HG02943 (cell line): ENCODE data around the gene HSPA5.
"Not testable (repeated sequence)": the region's sequence is repeated elsewhere in the genome, so short reads cannot be mapped to it uniquely, and the experiment has no call there.

Experiments used
- ATAC-seq: cut with Tn5 transposase; IDR thresholded peaks from one replicate; pipeline ENCODE4 v1.9.1; 2021; ENCODE audit warnings: mild to moderate bottlenecking, low read depth, moderate library complexity; ENCODE audit not compliant: unreplicated experiment

Gene HSPA5

DNA sequence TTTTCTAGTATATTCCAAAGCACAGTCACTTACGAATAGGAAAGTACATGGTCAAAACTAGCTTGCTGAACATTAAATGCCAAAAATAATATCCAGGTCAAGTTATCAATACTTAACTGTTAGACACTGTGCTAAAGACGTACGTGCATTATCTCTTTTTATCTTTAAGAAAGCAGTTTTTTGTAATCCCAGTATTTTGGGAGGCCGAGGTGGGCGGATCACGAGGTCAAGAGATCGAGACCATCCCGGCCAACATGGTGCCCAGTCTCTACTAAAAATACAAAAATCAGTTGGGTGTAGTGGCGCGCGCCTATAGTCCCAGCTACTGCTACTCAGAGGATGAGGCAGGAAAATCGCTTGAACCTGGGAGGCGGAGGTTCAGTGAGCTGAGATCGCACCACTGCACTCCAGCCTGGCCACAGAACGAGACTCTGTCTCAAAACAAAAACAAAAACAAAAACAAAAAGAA, 2.7 kb upstream of the HSPA5 start:
- no peak for ATAC-seq

- peak; percentile 11 for ATAC-seq
Observed at GRCh38 chr9:125241863-125242739, 958 bp upstream of the HSPA5 start.

- ATAC-seq = no peak
Observed at GRCh38 chr9:125240649-125240999, 519 bp downstream of the HSPA5 start.

DNA sequence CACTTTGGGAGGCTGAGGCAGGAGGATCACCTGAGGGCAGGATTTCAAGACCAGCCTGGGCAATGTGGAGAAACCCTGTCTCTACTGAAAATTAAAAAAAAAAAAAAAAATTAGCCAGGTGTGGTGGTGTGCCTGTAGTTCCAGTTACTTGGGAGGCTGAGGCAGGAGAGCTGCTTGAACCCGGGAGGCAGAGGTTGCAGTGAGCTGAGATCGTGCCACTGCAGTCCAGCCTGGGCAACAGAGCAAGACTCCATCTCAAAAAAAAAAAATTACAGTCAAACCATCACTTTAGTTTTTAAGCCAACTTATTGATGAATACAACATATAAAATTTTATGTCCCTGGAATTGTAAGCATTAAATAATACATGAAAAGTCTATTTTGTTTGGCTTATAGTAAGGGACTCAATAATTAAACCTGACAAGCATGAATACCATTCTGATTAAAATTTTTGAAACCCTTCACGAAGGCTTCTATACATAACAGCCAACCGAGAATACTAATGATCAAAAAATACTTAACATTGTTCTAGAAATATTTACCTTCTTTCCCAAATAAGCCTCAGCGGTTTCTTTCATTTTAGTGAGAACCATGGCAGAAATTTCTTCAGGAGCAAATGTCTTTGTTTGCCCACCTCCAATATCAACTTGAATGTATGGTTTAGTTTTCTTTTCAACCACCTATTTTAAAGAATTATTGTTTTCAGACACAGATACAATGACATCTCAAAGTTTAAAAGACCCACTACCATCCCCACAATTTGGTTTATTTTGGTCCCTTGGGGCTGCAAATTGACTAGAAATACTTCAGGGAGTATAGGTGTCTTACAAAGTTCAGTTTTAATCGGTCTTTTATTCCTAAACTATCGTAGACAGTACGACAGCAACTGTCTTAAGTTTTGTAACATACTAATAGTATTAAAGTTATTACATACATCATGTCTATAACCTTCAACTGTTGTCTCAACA, 1.2 kb downstream of the HSPA5 start:
- ATAC-seq = no peak

GRCh38 chr9:125238915-125239446, 2.2 kb downstream of the HSPA5 start:
- ATAC-seq = no peak

DNA sequence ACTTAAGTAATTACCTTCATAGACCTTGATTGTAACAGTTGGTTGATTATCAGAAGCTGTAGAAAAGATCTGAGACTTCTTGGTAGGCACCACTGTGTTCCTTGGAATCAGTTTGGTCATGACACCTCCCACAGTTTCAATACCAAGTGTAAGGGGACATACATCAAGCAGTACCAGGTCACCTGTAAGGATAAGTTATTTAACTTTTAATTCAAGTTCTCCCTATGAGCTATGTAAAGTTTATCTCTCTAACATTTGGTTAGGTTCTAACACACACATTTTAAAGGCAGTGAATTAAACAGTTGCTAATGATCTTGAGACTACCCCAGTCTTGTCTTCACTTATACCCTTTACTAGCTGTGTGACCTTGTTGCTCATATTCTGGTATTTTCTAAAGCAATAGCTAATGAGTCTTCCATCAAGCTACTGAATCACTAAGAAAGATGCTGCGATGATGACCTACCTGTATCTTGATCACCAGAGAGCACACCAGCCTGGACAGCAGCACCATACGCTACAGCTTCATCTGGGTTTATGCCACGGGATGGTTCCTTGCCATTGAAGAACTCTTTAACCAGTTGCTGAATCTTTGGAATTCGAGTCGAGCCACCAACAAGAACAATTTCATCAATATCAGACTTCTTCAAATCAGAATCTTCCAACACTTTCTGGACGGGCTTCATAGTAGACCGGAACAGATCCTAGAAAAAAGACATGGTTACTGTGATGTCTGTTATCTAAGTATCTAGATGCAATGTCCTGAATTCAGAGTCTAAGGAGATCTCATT, 2.8 kb downstream of the HSPA5 start:
- no peak for ATAC-seq

DNA sequence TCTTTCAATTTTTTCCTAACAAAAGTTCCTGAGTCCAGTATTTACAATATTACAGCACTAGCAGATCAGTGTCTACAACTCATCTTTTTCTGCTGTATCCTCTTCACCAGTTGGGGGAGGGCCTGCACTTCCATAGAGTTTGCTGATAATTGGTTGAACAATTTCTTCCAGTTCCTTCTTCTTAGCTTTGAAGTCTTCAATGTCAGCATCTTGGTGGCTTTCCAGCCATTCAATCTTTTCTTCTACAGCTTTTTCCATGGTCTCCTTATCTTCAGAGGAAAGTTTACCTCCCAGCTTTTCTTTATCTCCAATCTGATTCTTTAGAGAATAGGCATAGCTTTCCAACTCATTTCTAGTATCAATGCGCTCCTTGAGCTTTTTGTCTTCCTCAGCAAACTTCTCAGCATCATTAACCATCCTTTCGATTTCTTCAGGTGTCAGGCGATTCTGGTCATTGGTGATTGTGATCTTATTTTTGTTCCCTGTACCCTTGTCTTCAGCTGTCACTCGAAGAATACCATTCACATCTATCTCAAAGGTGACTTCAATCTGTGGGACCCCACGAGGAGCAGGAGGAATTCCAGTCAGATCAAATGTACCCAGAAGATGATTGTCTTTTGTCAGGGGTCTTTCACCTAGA, 4.5 kb downstream of the HSPA5 start:
- not testable (repeated sequence) for ATAC-seq

- no peak for ATAC-seq
Observed at GRCh38 chr9:125235804-125236519, 5.2 kb downstream of the HSPA5 start.

DNA sequence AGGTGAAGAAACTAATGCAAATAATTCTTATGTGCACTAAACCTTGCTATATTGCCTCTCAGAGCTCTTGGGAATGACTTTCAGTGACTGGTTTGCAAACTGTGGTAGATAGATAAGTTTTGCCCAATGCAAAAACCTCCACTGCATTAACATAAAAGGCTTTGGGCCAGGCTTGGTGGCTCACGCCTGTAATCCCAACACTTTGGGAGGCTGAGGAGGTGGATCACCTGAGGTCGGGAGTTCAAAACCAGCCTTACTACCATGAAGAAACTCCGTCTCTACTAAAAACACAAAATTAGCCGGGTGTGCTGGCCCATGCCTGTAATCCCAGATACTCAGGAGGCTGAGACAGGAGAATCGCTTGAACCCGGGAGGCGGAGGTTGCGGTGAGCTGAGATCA, 7.0 kb downstream of the HSPA5 start:
- ATAC-seq = not testable (repeated sequence)

DNA sequence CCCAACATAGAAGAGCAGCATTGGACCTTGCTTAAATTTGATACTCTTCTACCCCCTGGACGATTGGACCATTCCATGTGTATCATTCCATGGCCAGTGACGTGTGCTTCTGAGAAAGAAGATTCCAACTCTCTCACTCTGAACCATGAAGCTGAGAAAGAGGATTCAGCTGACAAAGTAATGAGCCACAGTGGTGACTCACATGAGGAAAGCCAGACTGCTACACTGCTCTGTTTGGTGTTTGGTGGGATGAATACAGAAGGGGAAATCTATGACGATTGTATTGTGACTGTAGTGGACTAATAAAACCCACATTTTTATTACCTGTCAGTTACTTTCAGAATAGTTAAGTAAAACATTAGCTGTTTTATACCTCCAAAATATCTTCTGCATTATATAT, 7.5 kb downstream of the HSPA5 start:
- ATAC-seq = no peak

DNA sequence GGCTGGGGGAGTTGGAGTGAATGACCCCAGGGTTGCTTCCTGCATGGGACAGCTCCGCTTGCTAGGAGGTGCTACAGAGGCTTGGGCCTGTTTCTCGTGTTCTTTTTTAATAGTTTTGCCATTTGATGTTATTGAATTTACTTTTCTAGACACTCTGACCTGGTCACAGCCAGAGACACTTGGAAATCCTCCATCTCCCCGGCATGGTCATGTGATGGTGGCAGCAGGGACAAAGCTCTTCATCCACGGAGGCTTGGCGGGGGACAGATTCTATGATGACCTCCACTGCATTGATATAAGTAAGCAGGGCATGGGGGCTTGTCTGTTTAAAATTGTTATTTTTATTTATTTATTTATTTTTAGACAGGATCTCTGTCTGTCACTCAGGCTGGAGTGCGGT, 13.4 kb downstream of the HSPA5 start:
- no peak for ATAC-seq

DNA sequence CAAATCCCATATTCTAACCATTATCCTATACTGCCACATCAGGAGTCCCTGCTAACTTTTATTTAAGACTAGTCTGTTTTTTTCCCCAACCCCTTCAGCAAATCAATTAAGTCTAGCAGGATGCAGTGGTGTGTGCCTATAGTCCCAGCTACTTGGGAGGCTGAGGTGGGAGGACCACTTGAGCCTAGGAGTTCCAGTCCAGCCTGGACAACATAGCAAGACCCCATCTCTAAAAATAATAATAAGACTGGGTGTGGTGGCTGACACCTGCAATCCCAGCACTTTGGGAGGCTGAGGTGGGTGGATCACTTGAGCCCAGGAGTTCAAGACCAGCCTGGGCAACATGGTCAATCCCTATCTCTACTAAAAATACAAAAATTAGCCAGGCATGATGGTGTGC, 16.3 kb downstream of the HSPA5 start:
- ATAC-seq = not testable (repeated sequence)

DNA sequence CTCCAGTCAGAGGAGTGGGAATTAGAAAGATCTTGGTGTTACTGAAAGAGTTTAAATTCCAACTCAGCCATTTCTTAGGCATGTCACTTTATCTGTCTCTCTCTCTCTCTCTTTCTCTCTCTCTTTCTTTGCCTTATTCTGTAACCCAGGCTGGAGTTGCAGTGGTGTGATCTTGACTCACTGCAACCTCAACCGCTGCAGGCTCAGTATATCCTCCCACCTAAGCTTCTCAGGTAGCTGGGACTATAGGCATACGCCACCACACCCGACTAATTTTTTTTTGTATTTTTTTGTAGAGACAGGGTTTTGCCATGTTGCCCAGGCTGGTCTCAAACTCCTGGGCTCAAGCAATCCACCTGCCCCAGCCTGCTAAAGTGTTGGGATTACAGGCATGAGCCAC, 22.5 kb downstream of the HSPA5 start:
- no peak for ATAC-seq

DNA sequence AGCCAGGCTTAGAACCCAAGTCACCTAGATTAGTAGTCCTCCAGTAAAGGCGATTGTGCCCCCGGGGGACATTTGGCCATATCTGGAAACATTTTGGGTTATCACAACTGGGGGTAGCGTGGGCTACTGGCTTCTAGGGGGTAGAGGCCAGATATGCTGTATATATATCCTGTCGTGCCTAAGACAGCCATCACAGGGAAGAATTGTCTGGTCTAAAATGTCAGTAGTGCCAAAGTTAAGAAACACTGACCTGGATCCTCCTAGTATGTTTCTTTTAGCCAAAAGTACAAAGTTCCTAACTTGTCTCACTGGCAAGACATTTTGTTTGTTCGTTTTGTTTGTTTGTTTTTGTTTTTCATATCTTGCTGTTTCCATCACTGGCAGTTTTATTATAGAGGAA, 27.0 kb downstream of the HSPA5 start:
- no peak for ATAC-seq

GRCh38 chr9:125204477-125204876, 36.7 kb downstream of the HSPA5 start:
- ATAC-seq = no peak

DNA sequence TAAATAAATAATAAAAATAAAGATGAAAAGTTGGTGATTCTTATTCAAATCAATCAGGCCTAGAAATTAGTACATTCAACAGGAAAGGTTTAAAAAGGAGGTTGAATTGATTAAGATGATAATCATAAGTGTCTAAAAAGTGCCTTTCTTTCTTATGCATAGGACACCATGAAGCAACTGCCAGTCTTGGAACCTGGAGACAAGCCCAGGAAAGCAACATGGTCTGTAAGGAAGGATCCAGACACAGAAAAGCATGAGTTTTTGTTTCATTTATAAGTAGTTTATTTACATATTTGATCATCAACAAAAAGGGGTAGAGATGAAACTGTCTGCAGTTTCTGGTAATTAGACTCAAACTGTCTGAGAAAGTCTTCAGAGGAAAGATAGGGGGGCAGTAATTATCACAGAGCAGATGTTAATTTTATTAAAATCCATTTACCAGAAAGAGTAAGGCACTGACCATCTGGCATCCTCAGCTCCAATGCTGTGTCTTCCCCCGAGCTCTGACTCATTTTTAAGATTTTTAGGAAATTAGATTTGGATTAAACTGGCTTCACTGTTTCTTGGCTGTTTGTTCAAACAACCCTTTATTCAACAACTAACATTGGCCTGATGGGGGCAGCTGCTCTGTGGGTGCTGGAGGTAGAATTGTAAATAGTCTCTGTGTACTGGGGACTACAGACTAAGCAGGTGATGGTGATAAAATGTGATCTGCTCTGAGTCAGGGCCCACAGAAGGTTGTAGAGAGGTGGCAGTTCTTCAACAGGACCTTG, 38.1 kb downstream of the HSPA5 start:
- ATAC-seq = no peak

GRCh38 chr9:125200216-125201047, 40.7 kb downstream of the HSPA5 start, which contains the start of gene RABEPK:
Gene RABEPK, plus strand, starts transcription at chr9:125200542. Its CDS starts 2,472 bp downstream, at chr9:125203014.
- ATAC-seq = peak; percentile 98
